WI38 (cell line): ENCODE data around the gene MIEF1.

Source experiments
- H3K4me3 ChIP-seq: 2 replicates; pipeline ENCODE4 v1.5.1; 2011; ENCODE audit warnings: low read depth, mild to moderate bottlenecking, control low read depth, low read length
- TF ChIP-seq, protein P1 (sequence below): IDR thresholded peaks from 2 replicates; pipeline ENCODE4 v1.5.1; 2012; ENCODE audit warnings: low read depth, mild to moderate bottlenecking, control low read depth, low read length

MIEF1 gene

DNA sequence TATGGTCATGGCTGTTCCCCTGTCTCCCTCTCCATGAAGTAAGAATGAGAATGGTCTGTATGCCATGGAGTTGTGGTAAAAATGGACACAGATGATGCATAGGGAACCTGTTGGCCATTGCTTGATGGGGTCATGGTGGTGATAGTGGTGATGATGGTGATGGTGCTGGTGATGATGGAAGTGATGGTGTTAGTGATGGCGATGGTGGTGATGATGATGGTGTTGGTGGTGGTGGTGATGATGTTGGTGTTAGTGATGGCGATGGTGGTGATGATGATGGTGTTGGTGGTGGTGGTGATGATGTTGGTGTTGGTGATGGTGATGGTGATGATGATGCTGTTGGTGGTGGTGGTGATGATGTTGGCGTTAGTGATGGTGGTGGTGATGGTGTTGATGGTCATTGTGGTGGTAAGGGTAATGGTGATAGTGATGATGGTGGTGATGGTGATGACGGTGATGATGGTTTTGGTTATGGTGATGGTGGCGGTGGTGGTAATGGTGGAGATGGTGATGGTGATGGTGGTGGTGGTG is 63.4 kb downstream of the MIEF1 start:
- TF ChIP-seq, protein P1, sequence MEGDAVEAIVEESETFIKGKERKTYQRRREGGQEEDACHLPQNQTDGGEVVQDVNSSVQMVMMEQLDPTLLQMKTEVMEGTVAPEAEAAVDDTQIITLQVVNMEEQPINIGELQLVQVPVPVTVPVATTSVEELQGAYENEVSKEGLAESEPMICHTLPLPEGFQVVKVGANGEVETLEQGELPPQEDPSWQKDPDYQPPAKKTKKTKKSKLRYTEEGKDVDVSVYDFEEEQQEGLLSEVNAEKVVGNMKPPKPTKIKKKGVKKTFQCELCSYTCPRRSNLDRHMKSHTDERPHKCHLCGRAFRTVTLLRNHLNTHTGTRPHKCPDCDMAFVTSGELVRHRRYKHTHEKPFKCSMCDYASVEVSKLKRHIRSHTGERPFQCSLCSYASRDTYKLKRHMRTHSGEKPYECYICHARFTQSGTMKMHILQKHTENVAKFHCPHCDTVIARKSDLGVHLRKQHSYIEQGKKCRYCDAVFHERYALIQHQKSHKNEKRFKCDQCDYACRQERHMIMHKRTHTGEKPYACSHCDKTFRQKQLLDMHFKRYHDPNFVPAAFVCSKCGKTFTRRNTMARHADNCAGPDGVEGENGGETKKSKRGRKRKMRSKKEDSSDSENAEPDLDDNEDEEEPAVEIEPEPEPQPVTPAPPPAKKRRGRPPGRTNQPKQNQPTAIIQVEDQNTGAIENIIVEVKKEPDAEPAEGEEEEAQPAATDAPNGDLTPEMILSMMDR = no peak

DNA sequence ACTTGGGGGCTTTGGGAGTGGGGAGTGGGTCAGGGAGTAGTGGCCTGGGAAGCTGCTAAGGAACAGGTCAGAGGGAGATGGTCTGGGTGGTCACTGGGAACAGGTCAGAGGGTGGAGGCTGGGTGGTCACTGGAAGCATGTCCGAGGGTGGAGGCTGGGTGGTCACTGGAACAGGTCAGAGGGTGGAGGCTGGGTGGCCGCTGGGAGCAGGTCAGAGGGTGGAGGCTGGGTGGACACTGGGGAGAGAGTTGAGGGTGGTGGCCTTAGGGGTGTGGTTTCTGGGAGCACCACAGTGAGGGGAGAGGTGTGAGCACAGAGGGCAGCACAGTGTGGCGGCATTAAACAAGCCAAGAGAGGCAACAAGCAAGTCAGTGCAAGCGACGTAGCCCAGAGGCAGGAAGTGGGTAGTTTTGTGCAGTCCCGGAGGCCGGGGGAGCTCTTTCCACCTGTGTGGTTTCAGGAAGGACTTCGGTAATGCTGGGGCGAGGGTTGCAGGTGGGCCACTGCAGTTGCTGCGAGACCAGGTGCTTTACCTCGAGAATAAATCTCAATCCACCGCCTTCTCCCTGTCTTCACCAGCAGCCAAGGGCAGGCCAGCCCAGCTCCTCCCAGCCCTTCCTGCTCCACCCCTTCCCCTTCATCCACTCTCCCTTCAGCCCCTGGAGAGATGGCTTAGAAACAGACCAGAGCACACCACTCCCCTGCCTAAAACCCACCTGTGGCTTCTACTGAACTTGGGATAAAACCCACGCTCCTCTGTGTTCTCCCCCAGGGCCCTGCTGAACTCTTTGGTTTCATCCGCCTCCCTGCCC is 65.3 kb downstream of the MIEF1 start:
- H3K4me3 ChIP-seq = no peak overlapping the region
- TF ChIP-seq, protein P1 = no peak

More for the DNA sequence above, 63.4 kb downstream of the MIEF1 start:
- H3K4me3 ChIP-seq = no peak overlapping the region
